H1 (cell line): ENCODE measurements around the gene ZSCAN10. TPM values are rescaled to one million over a fixed set of nuclear protein-coding genes. Genes with fewer than 3 reads are reported as not detected.

Source experiments
- CTCF ChIA-PET: fragments of 300-600 bp; sonication (Branson Sonifier 250); formaldehyde crosslinking; loops from one replicate; lab custom pipeline; 2021; ENCODE audit not compliant: partially characterized antibody; lab: Charles Lee
- POLR2A ChIA-PET: fragments of 300-600 bp; sonication (Branson Sonifier 250); formaldehyde crosslinking; loops from one replicate; lab custom pipeline; 2021; ENCODE audit warnings: inconsistent platforms; ENCODE audit not compliant: partially characterized antibody; lab: Charles Lee
- DNase-seq, 2 experiments: peaks; one replicate each; pipeline versions ENCODE4 v3.0.0 to v3.0.0-alpha.2; 2010 to 2022; ENCODE audit warnings: low spot score in 2 of 2, low read depth in 1 of 2, mixed read lengths in 1 of 2
- FAIRE-seq: peaks from 2 replicates; lab custom pipeline; 2011; peaks lifted over from hg19 to GRCh38; lab: Jason Lieb, UNC
- H2AFZ ChIP-seq: 2 replicates; pipeline ENCODE4 v1.8.1; 2012; ENCODE audit warnings: low read length, inconsistent platforms
- H2AK5ac ChIP-seq: 2 replicates; pipeline ENCODE4 v1.6.1; 2013; ENCODE audit warnings: low read depth, low read length
- H2BK120ac ChIP-seq: replicated peaks from 2 replicates; pipeline ENCODE3; 2013; ENCODE audit warnings: low read depth, low read length, inconsistent platforms
- H2BK12ac ChIP-seq: 2 replicates; pipeline ENCODE4 v1.6.1; 2013; ENCODE audit warnings: low read depth, low read length
- H2BK15ac ChIP-seq: 2 replicates; pipeline ENCODE4 v1.6.1; 2013; ENCODE audit warnings: low read length
- H2BK20ac ChIP-seq: 2 replicates; pipeline ENCODE4 v1.6.1; 2013; ENCODE audit warnings: low read length
- H2BK5ac ChIP-seq: 2 replicates; pipeline ENCODE4 v1.6.1; 2013; ENCODE audit warnings: low read depth, low read length
- H3K14ac ChIP-seq: 2 replicates; pipeline ENCODE4 v1.6.1; 2013; ENCODE audit warnings: inconsistent platforms; ENCODE audit not compliant: insufficient read length
- H3K18ac ChIP-seq: 2 replicates; pipeline ENCODE4 v1.6.1; 2013; ENCODE audit warnings: low read length; ENCODE audit errors: extremely low read depth
- H3K23ac ChIP-seq: 2 replicates; pipeline ENCODE4 v1.6.1; 2013; ENCODE audit warnings: inconsistent platforms; ENCODE audit not compliant: insufficient read length
- H3K23me2 ChIP-seq: 2 replicates; pipeline ENCODE4 v1.6.1; 2013; ENCODE audit warnings: low read depth, low read length
- H3K27ac ChIP-seq: 2 replicates; pipeline ENCODE4 v1.6.1; 2011; ENCODE audit warnings: low read depth, low read length, inconsistent platforms
- H3K27me3 ChIP-seq, 4 experiments: replicated peaks in 1 of 4; 1 replicate in 1 of 4; 2 replicates in 3 of 4; pipeline versions ENCODE4 v1.6.1 to v1.8.1; 2011 to 2013; ENCODE audit warnings: low read length in 3 of 4, mild to moderate bottlenecking in 3 of 4, inconsistent platforms in 2 of 4, mixed read lengths in 2 of 4, moderate library complexity in 1 of 4; ENCODE audit not compliant: control insufficient read depth in 3 of 4, insufficient read depth in 3 of 4; ENCODE audit errors: extremely low read depth in 1 of 4
- H3K36me3 ChIP-seq, 4 experiments: 2 replicates each; pipeline versions ENCODE4 v1.6.1 to v1.8.1; 2011 to 2013; ENCODE audit warnings: mild to moderate bottlenecking in 4 of 4, low read length in 3 of 4, moderate library complexity in 2 of 4, control low read depth in 1 of 4, inconsistent platforms in 1 of 4; ENCODE audit not compliant: insufficient read depth in 4 of 4, control insufficient read depth in 2 of 4
- H3K4ac ChIP-seq: replicated peaks from 2 replicates; pipeline ENCODE3; 2013; ENCODE audit warnings: low read length, low read depth, mixed read lengths, inconsistent platforms; ENCODE audit not compliant: insufficient read length
- H3K4me1 ChIP-seq, 4 experiments: replicated peaks in 1 of 4; 1 replicate in 1 of 4; 2 replicates in 3 of 4; pipeline versions ENCODE4 v1.6.1 to v1.8.1; 2011 to 2013; ENCODE audit warnings: low read length in 3 of 4, inconsistent platforms in 2 of 4, mixed read lengths in 1 of 4; ENCODE audit not compliant: insufficient read depth in 4 of 4, control insufficient read depth in 3 of 4
- H3K4me2 ChIP-seq, 2 experiments: 2 replicates each; pipeline versions ENCODE4 v1.6.1 to v1.8.1; 2011 to 2013; ENCODE audit warnings: low read depth in 2 of 2, low read length in 2 of 2, control low read depth in 1 of 2, inconsistent platforms in 1 of 2, mild to moderate bottlenecking in 1 of 2; ENCODE audit not compliant: insufficient read depth in 1 of 2
- H3K4me3 ChIP-seq, 4 experiments: fragments of 200-600, 300-600 bp in 1 of 4; sonication (generic), shearing (Covaris generic), sonication (Bioruptor Twin) in 1 of 4; 2 replicates each; pipeline versions ENCODE4 v1.5.1 to v1.8.1; 2011 to 2016; ENCODE audit warnings: low read length in 4 of 4, low read depth in 3 of 4, control low read depth in 2 of 4, inconsistent platforms in 2 of 4, mild to moderate bottlenecking in 2 of 4, mixed read lengths in 1 of 4, moderate library complexity in 1 of 4; ENCODE audit not compliant: insufficient read depth in 2 of 4; ENCODE audit errors: extremely low read depth in 1 of 4
- H3K56ac ChIP-seq: replicated peaks from 2 replicates; pipeline ENCODE3; 2013; ENCODE audit warnings: low read depth, mild to moderate bottlenecking, mixed read lengths, low read length, inconsistent platforms; ENCODE audit not compliant: insufficient read length
- H3K79me1 ChIP-seq: 2 replicates; pipeline ENCODE4 v1.6.1; 2013; ENCODE audit warnings: low read depth, low read length, control low read depth
- H3K79me2 ChIP-seq, 2 experiments: 2 replicates each; pipeline versions ENCODE4 v1.6.1 to v1.8.1; 2012 to 2013; ENCODE audit warnings: low read length in 2 of 2, mild to moderate bottlenecking in 2 of 2, inconsistent platforms in 1 of 2; ENCODE audit not compliant: insufficient read depth in 2 of 2, control insufficient read depth in 1 of 2
- H3K9ac ChIP-seq, 4 experiments: replicated peaks in 1 of 4; 1 replicate in 1 of 4; 2 replicates in 3 of 4; pipeline versions ENCODE4 v1.6.1 to v1.8.1; 2011 to 2013; ENCODE audit warnings: low read depth in 3 of 4, low read length in 3 of 4, control low read depth in 2 of 4, mild to moderate bottlenecking in 2 of 4, moderate library complexity in 2 of 4, inconsistent platforms in 1 of 4; ENCODE audit errors: extremely low read depth in 1 of 4
- H3K9me3 ChIP-seq, 2 experiments: 2 replicates each; pipeline versions ENCODE4 v1.6.1 to v1.8.1; 2012 to 2013; ENCODE audit warnings: mild to moderate bottlenecking in 2 of 2, moderate library complexity in 2 of 2, control low read depth in 1 of 2, inconsistent platforms in 1 of 2, low read depth in 1 of 2, low read length in 1 of 2, mixed read lengths in 1 of 2; ENCODE audit not compliant: insufficient read depth in 2 of 2
- H4K20me1 ChIP-seq, 2 experiments: replicated peaks in 1 of 2; 2 replicates each; pipeline versions ENCODE3 to v1.8.1; 2011 to 2013; ENCODE audit warnings: inconsistent platforms in 2 of 2, low read length in 2 of 2, mild to moderate bottlenecking in 1 of 2; ENCODE audit not compliant: insufficient read depth in 2 of 2, control insufficient read depth in 1 of 2
- H4K5ac ChIP-seq: 2 replicates; pipeline ENCODE4 v1.6.1; 2013; ENCODE audit warnings: low read length, low read depth, mixed read lengths, inconsistent platforms; ENCODE audit not compliant: insufficient read length
- H4K8ac ChIP-seq: 2 replicates; pipeline ENCODE4 v1.8.0; 2013; ENCODE audit warnings: mild to moderate bottlenecking, moderate library complexity, low read length, inconsistent platforms; ENCODE audit not compliant: insufficient read depth; ENCODE audit errors: extremely low read depth
- H4K91ac ChIP-seq: replicated peaks from 2 replicates; pipeline ENCODE3; 2013; ENCODE audit warnings: low read length, mixed read lengths, inconsistent platforms; ENCODE audit not compliant: insufficient read length
- CBX5 ChIP-seq: fragments of 300-800, 300-1000 bp; sonication (generic); IDR thresholded peaks from 2 replicates; pipeline ENCODE4 v1.7.1; 2016; ENCODE audit warnings: antibody characterized with exemption, low read length, low read depth
- CEBPB ChIP-seq: IDR thresholded peaks from 2 replicates; pipeline ENCODE4 v1.6.1; 2012; ENCODE audit warnings: low read depth, low read length
- CHD2 ChIP-seq: IDR thresholded peaks from 2 replicates; pipeline ENCODE4 v1.6.1; 2012; ENCODE audit warnings: low read length, improper control_type of control experiment
- MAFK ChIP-seq: IDR thresholded peaks from 2 replicates; pipeline ENCODE4 v1.6.1; 2012; ENCODE audit warnings: low read depth, mild to moderate bottlenecking, improper control_type of control experiment, low read length
- PHF8 ChIP-seq: fragments of 200-600 bp; sonication (generic); conservative IDR thresholded peaks from 2 replicates; pipeline ENCODE4 v1.7.1; 2012; ENCODE audit warnings: low read depth, mild to moderate bottlenecking, inconsistent platforms, low read length, moderate library complexity
- TAF7 ChIP-seq: optimal IDR thresholded peaks from 2 replicates; pipeline ENCODE3; 2011; ENCODE audit warnings: low read depth, mild to moderate bottlenecking, inconsistent platforms, low read length, moderate library complexity, borderline replicate concordance
- WGBS, 2 experiments: shearing (Covaris generic) in 1 of 2; methylation state at CpG; one replicate each; pipeline versions ENCODE4 v1.1.6 to v1.1.7; 2013 to 2015; ENCODE audit warnings: low lambda C conversion rate in 2 of 2, mixed read lengths in 2 of 2, inconsistent platforms in 1 of 2, low coverage in 1 of 2, missing lambda C conversion rate in 1 of 2; ENCODE audit not compliant: insufficient replicate concordance in 2 of 2, insufficient coverage in 1 of 2, insufficient read length in 1 of 2; ENCODE audit errors: extremely low coverage in 1 of 2, missing lambda C conversion rate in 1 of 2; 5-methylcytosine and 5-hydroxymethylcytosine counted together
- polyA plus RNA-seq, 7 experiments: library from polyadenylated mRNA; depleted of rRNA in 3 of 7; stranded (reverse) in 5 of 7; unstranded in 2 of 7; fragments of >200 nt in 5 of 7; fragments of 200-250 nt in 2 of 7; gene quantifications; 1 replicate in 5 of 7; 2 replicates in 1 of 7; 4 replicates in 1 of 7; pipeline versions ENCODE4 v1.2.1 to v1.2.3, GENCODE V29; 2011 to 2013; ENCODE audit warnings: missing spikeins in 2 of 7, mixed read lengths in 2 of 7
- total RNA-seq: library from RNA; stranded (reverse); fragmentation: NEBNext Ultra II Directional; extraction: Animal tissue kit (Norgen Biotek cat#: 25700); gene quantifications from 2 replicates; pipeline ENCODE4 v1.2.1, GENCODE V29; 2021
- TF ChIP-seq, protein P1 (sequence below): IDR thresholded peaks from 2 replicates; pipeline ENCODE4 v1.6.1; 2011; ENCODE audit warnings: low read length, improper control_type of control experiment

The ZSCAN10 gene
- total and polyA plus RNA-seq, 2 of the 8 experiments (the other 6 are each of a cell fraction or from before 2014, with no cell fraction given), result 209 to 314 TPM

DNA sequence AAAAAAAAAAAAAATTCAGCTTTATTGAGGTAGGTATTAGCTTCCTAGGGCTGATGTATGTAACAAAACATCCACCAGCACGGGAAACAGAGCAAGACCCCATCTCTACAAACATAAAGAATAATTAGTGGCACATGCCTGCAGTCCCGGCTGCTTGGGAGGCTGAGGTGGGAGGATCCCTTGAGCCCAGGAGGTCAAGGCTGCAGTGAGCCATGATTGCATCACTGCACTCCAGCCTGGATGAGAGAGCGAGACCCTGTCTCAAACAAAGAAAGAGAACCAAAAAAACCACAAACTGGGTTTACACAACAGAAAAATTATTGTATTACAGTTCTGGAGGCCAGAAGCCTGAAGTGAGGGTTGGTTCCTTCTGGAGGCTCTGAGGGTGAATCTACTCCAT lies 56.7 kb downstream of the ZSCAN10 start:
- Histone ChIP-seq H3K23me2 (peaks cover 4% of the 10 kb centered on the region; the same call in 1 of the 2 replicates), H2AFZ (no peak overlapping the region), H3K4ac (no peak overlapping the region), H3K4me2 (no peak overlapping the region), H3K18ac (no peak overlapping the region), H3K27me3 (peaks cover 0 to 2% (median 0%) of the 10 kb centered on the region in 4 experiments; a peak in 2 of 7 replicates), H2BK5ac (no peak overlapping the region), H3K14ac (no peak overlapping the region), H3K9ac (no peak overlapping the region), H4K91ac (no peak overlapping the region), H3K79me2 (peaks cover 0 to 5% of the 10 kb centered on the region in 2 experiments; a peak in 1 of 4 replicates), H4K5ac (no peak overlapping the region), H4K20me1 (peaks cover 0 to 1% of the 10 kb centered on the region in 2 experiments), H3K4me3 (no peak overlapping the region), H3K27ac (no peak overlapping the region)
- CTCF ChIA-PET, result interaction anchor here (1.0 to 8.0 kb wide), 7 partner anchors 10 to 87 kb away, joined by 4 to 98 read pairs (median 8); partner anchors contain the start of gene TNFRSF12A
- TF ChIP-seq CHD2 (no peak), TAF7 (no peak), MAFK (no peak), PHF8 (no peak), CBX5 (no peak), CEBPB (no peak)
- TF ChIP-seq, protein P1, sequence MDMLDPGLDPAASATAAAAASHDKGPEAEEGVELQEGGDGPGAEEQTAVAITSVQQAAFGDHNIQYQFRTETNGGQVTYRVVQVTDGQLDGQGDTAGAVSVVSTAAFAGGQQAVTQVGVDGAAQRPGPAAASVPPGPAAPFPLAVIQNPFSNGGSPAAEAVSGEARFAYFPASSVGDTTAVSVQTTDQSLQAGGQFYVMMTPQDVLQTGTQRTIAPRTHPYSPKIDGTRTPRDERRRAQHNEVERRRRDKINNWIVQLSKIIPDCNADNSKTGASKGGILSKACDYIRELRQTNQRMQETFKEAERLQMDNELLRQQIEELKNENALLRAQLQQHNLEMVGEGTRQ, result no peak
- TF ChIP-seq, all 59 proteins: peak for 0
- no peaks in the 10 kb centered on the region for H3K79me1 ChIP-seq
- H2AK5ac ChIP-seq, result no peak overlapping the region
- no peaks in the 10 kb centered on the region for H3K36me3 ChIP-seq
- H2BK15ac ChIP-seq, result no peak overlapping the region
- H3K9me3 ChIP-seq, result no peaks in the 10 kb centered on the region
- FAIRE-seq (no peak), DNase-seq (no peak)
- H4K8ac ChIP-seq, result no peak overlapping the region
- H2BK20ac ChIP-seq, result no peak overlapping the region
- H3K4me1 ChIP-seq, result peaks cover 3 to 16% (median 8%) of the 10 kb centered on the region in 4 experiments
- no peak overlapping the region for H3K23ac ChIP-seq
- H2BK120ac ChIP-seq, result no peak overlapping the region
- H3K56ac ChIP-seq, result no peak overlapping the region
- 92% methylated on average over 3 of the region's 3 CpGs; no CpG with 5 or more reads in 1 of the 2 experiments for WGBS, 2 experiments
- no peak overlapping the region for H2BK12ac ChIP-seq
- POLR2A ChIA-PET, result interaction anchor here (0.6 to 34.8 kb wide), 4 partner anchors 14 to 242 kb away, joined by 3 to 1808 read pairs (median 4); partner anchors contain the start of genes CLDN6, CLDN9, HCFC1R1 and THOC6
